K562 (cell line): ENCODE results near the gene BOLA1. TPM values are rescaled to one million over a fixed set of nuclear protein-coding genes. Genes with fewer than 3 reads are reported as not detected.

Experiments
- CBFA2T2 ChIP-seq: fragments of 450-650 bp; conservative IDR thresholded peaks from 2 replicates; pipeline ENCODE4 v1.6.1; 2017; ENCODE audit warnings: mild to moderate bottlenecking
- HCFC1 ChIP-seq: IDR thresholded peaks from 2 replicates; pipeline ENCODE4 v1.6.1; 2012; ENCODE audit warnings: low read depth, low read length, improper control_type of control experiment
- KLF10 ChIP-seq: fragments of 250-450 bp; sonication (Bioruptor Pico); IDR thresholded peaks from 2 replicates; pipeline ENCODE4 v1.6.1; 2021; ENCODE audit warnings: matching md5 sums
- RBFOX2 ChIP-seq: fragments of 200-400 bp; formaldehyde crosslinking; IDR thresholded peaks from 2 replicates; pipeline ENCODE4 v1.6.1; 2017; ENCODE audit warnings: low read depth, mild to moderate bottlenecking, low read length, moderate library complexity
- polyA plus RNA-seq, 8 experiments: library from polyadenylated mRNA; depleted of rRNA in 4 of 8; stranded (reverse) in 5 of 8; unstranded in 3 of 8; fragments of >200 nt; fragmentation: Nextera tagmentation in 2 of 8; fragmentation: Illumina TruSeq in 1 of 8; extraction: Ambion mirVana in 2 of 8; extraction: Trizol in 1 of 8; gene quantifications; 2 replicates each; pipeline versions ENCODE4 v1.2.1 to v1.2.3, GENCODE V29; 2011 to 2014; ENCODE audit warnings: inconsistent platforms in 1 of 8, missing spikeins in 1 of 8
- total RNA-seq, 7 experiments: library from RNA; depleted of rRNA in 6 of 7; stranded (reverse); fragments of >200 nt in 6 of 7; fragmentation: Illumina TruSeq in 2 of 7; extraction: Trizol in 2 of 7; gene quantifications; 2 replicates each; pipeline versions ENCODE4 v1.2.1 to v1.2.3, GENCODE V29; 2011 to 2021; ENCODE audit warnings: low replicate concordance in 1 of 7
- TF ChIP-seq, protein P1 (sequence below), 2 experiments: fragments of 450-650 bp; formaldehyde crosslinking in 1 of 2; IDR thresholded peaks; 2 replicates each; pipeline versions ENCODE4 v1.4.0 to v1.6.1; 2014 to 2020; ENCODE audit warnings: mild to moderate bottlenecking in 2 of 2, borderline replicate concordance in 1 of 2, low read depth in 1 of 2
- TF ChIP-seq, protein P2 (sequence below): fragments of 250-450 bp; sonication (Bioruptor Pico); IDR thresholded peaks from 2 replicates; pipeline ENCODE4 v1.8.0; 2022; ENCODE audit warnings: inconsistent platforms
- TF ChIP-seq, protein P3 (sequence below): fragments of 450-650 bp; formaldehyde crosslinking; IDR thresholded peaks from 2 replicates; pipeline ENCODE4 v1.4.0; 2020; ENCODE audit warnings: mild to moderate bottlenecking, moderate library complexity
- TF ChIP-seq, protein P4 (sequence below), 3 experiments: fragments of 200-800 bp in 1 of 3; fragments of 250-450 bp in 1 of 3; fragments of 450-650 bp in 1 of 3; sonication (Bioruptor Pico) in 1 of 3; sonication (Bioruptor generic) in 1 of 3; formaldehyde crosslinking in 1 of 3; IDR thresholded peaks; 2 replicates each; pipeline versions ENCODE4 v1.6.1 to v1.8.0; 2016 to 2022; ENCODE audit warnings: mild to moderate bottlenecking in 2 of 3, missing genetic modification characterization in 2 of 3, missing compliant biosample characterization in 1 of 3, moderate library complexity in 1 of 3

Gene BOLA1
- total and polyA plus RNA-seq, 9 of the 15 experiments (the other 6 are each of a cell fraction or from before 2014, with no cell fraction given) = 0.18 to 1.2 (median 0.40) TPM; not detected in 2

DNA sequence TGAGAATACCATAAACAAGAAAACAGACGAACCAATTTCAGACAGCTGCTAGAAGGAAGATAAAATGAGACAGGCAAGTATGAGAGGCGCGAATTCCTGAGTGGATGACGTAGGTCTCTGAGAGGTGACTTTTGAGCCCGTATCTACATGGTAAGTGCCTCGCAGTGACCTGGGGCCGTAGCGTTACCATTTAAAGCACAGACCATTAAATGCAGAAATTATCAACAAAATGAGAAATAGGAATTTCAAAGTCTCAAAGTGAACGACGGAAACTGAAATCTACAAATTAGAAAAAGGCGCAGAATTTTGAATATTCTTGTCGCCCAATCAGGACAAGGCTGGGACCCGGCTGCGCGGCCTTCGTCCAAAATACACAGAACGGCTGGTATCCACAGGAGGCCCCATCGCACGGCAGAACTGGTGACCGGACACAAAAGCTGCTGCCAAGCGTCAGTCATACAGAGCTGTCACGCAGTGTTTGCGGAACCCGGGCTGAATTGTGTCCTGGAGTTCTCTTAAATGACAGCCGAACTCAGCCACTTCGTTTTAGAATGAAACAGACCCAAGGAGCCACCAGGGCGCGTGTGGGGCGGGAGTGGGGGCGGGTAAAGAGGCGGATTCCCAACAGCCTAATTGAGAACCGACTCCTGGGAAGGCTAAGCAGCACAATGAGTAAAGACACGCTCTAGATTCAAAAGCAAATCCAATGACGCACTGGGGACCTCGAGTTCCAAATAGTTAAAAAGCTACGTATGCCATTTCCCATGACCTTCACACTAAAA is 13.8 kb upstream of the BOLA1 start (continued):
- TF ChIP-seq, protein P1, sequence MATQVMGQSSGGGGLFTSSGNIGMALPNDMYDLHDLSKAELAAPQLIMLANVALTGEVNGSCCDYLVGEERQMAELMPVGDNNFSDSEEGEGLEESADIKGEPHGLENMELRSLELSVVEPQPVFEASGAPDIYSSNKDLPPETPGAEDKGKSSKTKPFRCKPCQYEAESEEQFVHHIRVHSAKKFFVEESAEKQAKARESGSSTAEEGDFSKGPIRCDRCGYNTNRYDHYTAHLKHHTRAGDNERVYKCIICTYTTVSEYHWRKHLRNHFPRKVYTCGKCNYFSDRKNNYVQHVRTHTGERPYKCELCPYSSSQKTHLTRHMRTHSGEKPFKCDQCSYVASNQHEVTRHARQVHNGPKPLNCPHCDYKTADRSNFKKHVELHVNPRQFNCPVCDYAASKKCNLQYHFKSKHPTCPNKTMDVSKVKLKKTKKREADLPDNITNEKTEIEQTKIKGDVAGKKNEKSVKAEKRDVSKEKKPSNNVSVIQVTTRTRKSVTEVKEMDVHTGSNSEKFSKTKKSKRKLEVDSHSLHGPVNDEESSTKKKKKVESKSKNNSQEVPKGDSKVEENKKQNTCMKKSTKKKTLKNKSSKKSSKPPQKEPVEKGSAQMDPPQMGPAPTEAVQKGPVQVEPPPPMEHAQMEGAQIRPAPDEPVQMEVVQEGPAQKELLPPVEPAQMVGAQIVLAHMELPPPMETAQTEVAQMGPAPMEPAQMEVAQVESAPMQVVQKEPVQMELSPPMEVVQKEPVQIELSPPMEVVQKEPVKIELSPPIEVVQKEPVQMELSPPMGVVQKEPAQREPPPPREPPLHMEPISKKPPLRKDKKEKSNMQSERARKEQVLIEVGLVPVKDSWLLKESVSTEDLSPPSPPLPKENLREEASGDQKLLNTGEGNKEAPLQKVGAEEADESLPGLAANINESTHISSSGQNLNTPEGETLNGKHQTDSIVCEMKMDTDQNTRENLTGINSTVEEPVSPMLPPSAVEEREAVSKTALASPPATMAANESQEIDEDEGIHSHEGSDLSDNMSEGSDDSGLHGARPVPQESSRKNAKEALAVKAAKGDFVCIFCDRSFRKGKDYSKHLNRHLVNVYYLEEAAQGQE (IDR thresholded peaks at IDR 0.05; ENCODE audit: borderline replicate concordance) = no peak
- TF ChIP-seq, protein P1 (CRISPR knock-in tag; IDR thresholded peaks at IDR 0.05; ENCODE audit: low read depth) = no peak
- TF ChIP-seq RBFOX2 = peak; percentile 74
- TF ChIP-seq HCFC1 = no peak
- TF ChIP-seq, protein P2, sequence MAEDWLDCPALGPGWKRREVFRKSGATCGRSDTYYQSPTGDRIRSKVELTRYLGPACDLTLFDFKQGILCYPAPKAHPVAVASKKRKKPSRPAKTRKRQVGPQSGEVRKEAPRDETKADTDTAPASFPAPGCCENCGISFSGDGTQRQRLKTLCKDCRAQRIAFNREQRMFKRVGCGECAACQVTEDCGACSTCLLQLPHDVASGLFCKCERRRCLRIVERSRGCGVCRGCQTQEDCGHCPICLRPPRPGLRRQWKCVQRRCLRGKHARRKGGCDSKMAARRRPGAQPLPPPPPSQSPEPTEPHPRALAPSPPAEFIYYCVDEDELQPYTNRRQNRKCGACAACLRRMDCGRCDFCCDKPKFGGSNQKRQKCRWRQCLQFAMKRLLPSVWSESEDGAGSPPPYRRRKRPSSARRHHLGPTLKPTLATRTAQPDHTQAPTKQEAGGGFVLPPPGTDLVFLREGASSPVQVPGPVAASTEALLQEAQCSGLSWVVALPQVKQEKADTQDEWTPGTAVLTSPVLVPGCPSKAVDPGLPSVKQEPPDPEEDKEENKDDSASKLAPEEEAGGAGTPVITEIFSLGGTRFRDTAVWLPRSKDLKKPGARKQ (CRISPR knock-in tag) = no peak
- TF ChIP-seq, protein P3, sequence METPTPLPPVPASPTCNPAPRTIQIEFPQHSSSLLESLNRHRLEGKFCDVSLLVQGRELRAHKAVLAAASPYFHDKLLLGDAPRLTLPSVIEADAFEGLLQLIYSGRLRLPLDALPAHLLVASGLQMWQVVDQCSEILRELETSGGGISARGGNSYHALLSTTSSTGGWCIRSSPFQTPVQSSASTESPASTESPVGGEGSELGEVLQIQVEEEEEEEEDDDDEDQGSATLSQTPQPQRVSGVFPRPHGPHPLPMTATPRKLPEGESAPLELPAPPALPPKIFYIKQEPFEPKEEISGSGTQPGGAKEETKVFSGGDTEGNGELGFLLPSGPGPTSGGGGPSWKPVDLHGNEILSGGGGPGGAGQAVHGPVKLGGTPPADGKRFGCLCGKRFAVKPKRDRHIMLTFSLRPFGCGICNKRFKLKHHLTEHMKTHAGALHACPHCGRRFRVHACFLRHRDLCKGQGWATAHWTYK (CRISPR knock-in tag) = no peak
- TF ChIP-seq, protein P4, sequence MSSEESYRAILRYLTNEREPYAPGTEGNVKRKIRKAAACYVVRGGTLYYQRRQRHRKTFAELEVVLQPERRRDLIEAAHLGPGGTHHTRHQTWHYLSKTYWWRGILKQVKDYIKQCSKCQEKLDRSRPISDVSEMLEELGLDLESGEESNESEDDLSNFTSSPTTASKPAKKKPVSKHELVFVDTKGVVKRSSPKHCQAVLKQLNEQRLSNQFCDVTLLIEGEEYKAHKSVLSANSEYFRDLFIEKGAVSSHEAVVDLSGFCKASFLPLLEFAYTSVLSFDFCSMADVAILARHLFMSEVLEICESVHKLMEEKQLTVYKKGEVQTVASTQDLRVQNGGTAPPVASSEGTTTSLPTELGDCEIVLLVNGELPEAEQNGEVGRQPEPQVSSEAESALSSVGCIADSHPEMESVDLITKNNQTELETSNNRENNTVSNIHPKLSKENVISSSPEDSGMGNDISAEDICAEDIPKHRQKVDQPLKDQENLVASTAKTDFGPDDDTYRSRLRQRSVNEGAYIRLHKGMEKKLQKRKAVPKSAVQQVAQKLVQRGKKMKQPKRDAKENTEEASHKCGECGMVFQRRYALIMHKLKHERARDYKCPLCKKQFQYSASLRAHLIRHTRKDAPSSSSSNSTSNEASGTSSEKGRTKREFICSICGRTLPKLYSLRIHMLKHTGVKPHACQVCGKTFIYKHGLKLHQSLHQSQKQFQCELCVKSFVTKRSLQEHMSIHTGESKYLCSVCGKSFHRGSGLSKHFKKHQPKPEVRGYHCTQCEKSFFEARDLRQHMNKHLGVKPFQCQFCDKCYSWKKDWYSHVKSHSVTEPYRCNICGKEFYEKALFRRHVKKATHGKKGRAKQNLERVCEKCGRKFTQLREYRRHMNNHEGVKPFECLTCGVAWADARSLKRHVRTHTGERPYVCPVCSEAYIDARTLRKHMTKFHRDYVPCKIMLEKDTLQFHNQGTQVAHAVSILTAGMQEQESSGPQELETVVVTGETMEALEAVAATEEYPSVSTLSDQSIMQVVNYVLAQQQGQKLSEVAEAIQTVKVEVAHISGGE (CRISPR knock-in tag; IDR thresholded peaks at IDR 0.05) = 0 out of 6 replicates have a peak, but pooled peaks of 1 of the 3 experiments have one; percentile 28
- TF ChIP-seq KLF10 (CRISPR knock-in tag) = no peak
- TF ChIP-seq CBFA2T2 = 0 out of 2 replicates have a peak, but pooled peaks have one; percentile 7
